ENCODE measurements around the gene C6orf15.
A peak's percentile ranks its signal among the peaks of the same experiment; 100 is the strongest.

C6orf15 gene

GRCh38 chr6:31143148-31143547 is 30.8 kb upstream of the C6orf15 start:
- no peak for DNase-seq
- TF ChIP-seq POLR2A (IDR thresholded peaks at IDR 0.05; ENCODE audit: low read length) (no peak), GATA1 (IDR thresholded peaks at IDR 0.05; ENCODE audit: low read depth, low read length) (no peak)

GRCh38 chr6:31142361-31142761 is 30.0 kb upstream of the C6orf15 start:
- no peak for DNase-seq
- TF ChIP-seq POLR2A (IDR thresholded peaks at IDR 0.05; ENCODE audit: low read length) = no peak
- no peak for TF ChIP-seq GATA1 (IDR thresholded peaks at IDR 0.05; ENCODE audit: low read depth, low read length)

DNA sequence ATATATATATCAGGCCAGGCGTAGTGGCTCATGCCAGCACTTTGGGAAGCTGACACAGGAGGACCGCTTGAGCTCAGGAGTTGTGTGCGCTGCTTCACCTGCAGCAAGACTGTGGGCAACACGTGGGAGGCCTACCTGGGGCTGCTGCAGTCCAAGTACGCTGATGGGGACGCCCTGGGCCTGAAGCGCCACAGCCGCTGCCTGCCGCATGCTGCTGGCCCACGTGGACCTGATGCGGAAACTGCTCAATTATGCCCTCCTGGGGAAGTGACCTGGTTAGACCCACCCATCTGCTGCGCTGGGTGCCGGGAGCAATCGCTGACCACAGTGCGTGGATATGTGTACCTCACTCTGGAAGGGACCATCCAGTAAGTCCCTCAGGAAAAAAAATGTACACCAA is 28.3 kb upstream of the C6orf15 start:
- no peak for TF ChIP-seq POLR2A (IDR thresholded peaks at IDR 0.05; ENCODE audit: low read length)
- no peak for TF ChIP-seq GATA1 (IDR thresholded peaks at IDR 0.05; ENCODE audit: low read depth, low read length)
- no peak for DNase-seq

- TF ChIP-seq POLR2A (IDR thresholded peaks at IDR 0.05; ENCODE audit: low read length) (no peak), GATA1 (IDR thresholded peaks at IDR 0.05; ENCODE audit: low read depth, low read length) (no peak)
- DNase-seq = no peak
These were observed 27.2 kb upstream of the C6orf15 start for GRCh38 chr6:31139599-31139998.

DNA sequence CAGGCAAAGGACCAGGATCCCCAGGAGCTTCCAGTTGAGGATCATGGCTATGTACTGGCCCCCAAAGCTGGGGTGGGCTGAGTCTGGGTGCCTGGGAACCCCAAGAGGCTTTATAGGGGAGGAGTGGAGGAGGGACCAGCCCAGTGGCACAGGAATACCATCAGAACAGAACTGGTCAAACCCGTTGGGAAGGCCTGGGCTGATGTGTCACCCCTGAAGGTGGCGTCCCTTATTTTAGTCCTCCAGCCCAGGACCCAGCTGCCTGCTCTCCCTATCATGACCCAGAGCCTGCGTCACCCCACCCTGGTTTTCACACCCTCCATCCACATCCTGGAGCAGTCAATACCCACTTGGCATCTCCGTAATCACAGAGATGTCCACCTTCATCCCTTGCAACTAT is 26.6 kb upstream of the C6orf15 start, which contains the start of gene PSORS1C2:
Gene PSORS1C2, minus strand, starts transcription at position 85 of the 400 bp plus-strand sequence. Its CDS starts 40 bp downstream, at position 45.
- no peak for DNase-seq

GRCh38 chr6:31135710-31136109 is 23.3 kb upstream of the C6orf15 start:
- DNase-seq = no peak
- TF ChIP-seq POLR2A (IDR thresholded peaks at IDR 0.05; ENCODE audit: low read length) (no peak), GATA1 (IDR thresholded peaks at IDR 0.05; ENCODE audit: low read depth, low read length) (no peak)

More for the DNA sequence above, 26.6 kb upstream of the C6orf15 start, which contains the start of gene PSORS1C2:
- TF ChIP-seq GATA1 (IDR thresholded peaks at IDR 0.05; ENCODE audit: low read depth, low read length) = no peak
- TF ChIP-seq POLR2A (IDR thresholded peaks at IDR 0.05; ENCODE audit: low read length) = no peak

DNA sequence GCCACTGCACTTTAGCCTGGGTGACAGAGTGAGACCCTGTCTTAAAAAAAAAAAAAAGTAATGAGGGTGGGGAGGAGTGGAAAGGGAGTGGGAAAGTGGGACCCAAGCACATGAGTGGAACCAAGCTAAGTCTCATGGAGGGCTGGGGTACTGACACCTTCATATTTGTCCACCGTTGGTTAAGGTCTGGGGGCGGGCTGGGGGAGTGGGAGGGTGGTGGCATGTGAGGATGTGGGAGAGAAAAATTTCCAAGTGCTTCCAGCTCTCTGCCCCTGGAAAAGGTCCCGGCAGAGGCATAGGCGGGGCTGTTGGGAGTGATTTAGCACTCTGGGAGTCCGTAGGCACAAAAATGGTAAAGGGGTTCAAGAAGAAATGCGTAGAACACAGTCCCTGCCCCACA is 20.4 kb upstream of the C6orf15 start:
- no peak for TF ChIP-seq GATA1 (IDR thresholded peaks at IDR 0.05; ENCODE audit: low read depth, low read length)
- TF ChIP-seq POLR2A (IDR thresholded peaks at IDR 0.05; ENCODE audit: low read length) = no peak
- DNase-seq = no peak

DNA sequence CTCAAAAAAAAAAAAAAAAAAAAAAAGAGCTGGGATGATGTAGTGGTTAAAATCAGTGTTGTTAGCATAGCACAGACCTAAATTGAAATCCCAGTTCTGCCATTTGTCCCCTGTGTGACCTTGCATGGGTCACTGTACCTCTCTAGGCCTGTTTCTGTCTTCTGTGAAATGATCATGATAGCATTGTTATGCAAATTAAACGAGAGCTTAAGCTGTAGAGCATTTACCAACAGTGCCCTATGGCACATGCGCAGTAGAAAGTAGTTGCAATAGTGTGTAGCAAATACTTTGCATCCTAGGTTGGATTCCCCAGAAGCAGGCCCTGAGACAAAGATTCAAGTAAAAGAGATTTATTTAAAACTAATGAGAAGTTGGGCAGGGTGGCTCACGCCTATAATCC is 19.2 kb upstream of the C6orf15 start:
- no peak for TF ChIP-seq POLR2A (IDR thresholded peaks at IDR 0.05; ENCODE audit: low read length)
- no peak for TF ChIP-seq GATA1 (IDR thresholded peaks at IDR 0.05; ENCODE audit: low read depth, low read length)
- no peak for DNase-seq

DNA sequence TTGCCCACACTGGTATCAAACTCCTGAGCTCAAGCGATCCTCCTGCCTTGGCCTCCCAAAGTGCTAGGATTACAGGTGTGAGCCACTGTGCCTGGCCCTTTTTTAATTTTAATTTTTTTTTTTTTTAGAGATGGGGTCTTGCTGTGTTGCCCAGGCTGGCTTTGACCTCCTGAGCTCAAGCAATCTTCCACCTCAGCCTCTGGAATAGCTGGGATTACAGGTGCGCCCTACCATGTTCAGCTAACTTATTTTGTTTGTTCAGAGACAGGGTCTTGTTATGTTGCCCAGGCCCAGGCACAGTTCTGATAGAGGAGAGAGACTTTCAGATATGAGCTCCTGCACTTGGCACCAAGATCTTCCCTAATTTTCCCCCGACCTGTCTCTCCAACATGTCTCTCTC is 18.4 kb upstream of the C6orf15 start:
- TF ChIP-seq GATA1 (IDR thresholded peaks at IDR 0.05; ENCODE audit: low read depth, low read length) = no peak
- TF ChIP-seq POLR2A (IDR thresholded peaks at IDR 0.05; ENCODE audit: low read length) = no peak
- no peak for DNase-seq

GRCh38 chr6:31129130-31129529 is 16.8 kb upstream of the C6orf15 start:
- no peak for DNase-seq
- TF ChIP-seq POLR2A (IDR thresholded peaks at IDR 0.05; ENCODE audit: low read length) = no peak
- TF ChIP-seq GATA1 (IDR thresholded peaks at IDR 0.05; ENCODE audit: low read depth, low read length) = no peak

DNA sequence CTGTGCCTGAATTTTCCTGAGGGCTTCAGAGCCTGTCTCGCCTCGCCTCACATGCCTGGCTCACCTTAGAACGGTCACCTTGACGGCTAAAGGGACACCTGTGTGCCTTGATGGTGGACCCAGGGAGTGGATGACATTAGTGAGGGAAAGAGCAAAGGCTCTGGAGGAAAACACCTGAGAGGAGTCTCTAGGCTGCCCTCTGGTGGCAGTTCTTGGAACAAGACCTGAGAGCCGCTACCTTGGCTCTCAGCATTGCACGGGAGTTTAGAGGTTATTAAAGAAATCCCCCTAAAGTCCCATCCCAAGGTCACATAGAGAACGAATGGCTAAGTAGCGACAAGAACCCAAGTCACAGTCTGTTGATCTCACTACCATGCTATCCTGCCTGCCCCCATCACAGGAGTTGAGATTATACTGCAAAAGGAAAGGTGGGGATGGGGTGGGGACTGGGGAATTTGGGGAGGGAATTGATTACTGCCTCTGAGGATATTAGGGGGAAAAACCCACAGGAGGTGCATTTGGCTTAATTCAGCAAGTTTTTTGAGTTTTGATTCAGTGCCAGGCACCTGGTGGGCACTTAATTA is 15.8 kb upstream of the C6orf15 start:
- TF ChIP-seq GATA1 (IDR thresholded peaks at IDR 0.05; ENCODE audit: low read depth, low read length) (no peak), POLR2A (IDR thresholded peaks at IDR 0.05; ENCODE audit: low read length) (no peak)
- DNase-seq = peak; percentile 35 to 69

GRCh38 chr6:31126396-31127175 is 14.2 kb upstream of the C6orf15 start:
- TF ChIP-seq POLR2A (IDR thresholded peaks at IDR 0.05; ENCODE audit: low read length) = no peak
- TF ChIP-seq GATA1 (IDR thresholded peaks at IDR 0.05; ENCODE audit: low read depth, low read length) = no peak
- DNase-seq = no peak

DNA sequence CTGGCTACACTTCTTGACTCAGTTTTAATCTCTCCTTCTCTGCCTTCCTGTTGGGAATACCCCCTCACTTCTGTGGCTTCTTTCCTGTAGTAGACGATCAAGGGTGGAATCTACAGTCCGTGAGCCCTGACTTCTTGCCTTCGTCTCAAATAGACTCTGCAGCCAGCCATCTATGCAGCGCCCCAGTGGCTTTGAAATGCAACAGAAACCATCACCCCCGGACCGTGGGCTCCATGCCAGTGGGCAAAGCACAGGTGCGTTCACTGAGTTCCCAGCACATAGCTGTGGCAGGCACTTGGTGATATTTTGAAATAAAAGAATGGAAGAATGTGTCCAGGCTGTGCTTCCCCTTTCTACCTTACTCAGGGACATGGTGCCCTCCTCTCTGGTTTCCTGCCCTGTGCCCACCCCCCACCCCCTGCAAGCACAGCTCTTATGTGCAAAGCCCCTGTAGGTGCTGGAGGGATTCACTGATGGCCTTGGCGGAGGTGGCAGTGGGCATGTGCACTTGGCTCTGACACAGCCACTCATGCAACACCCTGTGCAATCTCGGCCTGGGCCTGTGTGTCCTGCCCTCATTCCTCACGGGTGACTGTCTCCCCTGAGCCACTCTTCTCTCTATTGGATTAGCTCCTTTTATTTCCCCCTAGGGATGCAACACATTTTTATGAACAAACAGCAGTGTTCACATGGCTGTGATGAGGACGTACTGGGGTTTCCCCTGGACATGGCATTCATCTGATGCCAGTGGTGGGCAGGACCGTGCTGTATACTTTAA is 13.4 kb upstream of the C6orf15 start:
- TF ChIP-seq GATA1 (IDR thresholded peaks at IDR 0.05; ENCODE audit: low read depth, low read length) (no peak), POLR2A (IDR thresholded peaks at IDR 0.05; ENCODE audit: low read length) (no peak)
- DNase-seq = no peak

- TF ChIP-seq POLR2A (IDR thresholded peaks at IDR 0.05; ENCODE audit: low read length) = no peak
- TF ChIP-seq GATA1 (IDR thresholded peaks at IDR 0.05; ENCODE audit: low read depth, low read length) = no peak
These were observed 12.8 kb upstream of the C6orf15 start for GRCh38 chr6:31125162-31125561.

More at GRCh38 chr6:31125162-31125561, 12.8 kb upstream of the C6orf15 start:
- no peak for DNase-seq
